Stimulated activated CD4-positive, alpha-beta T cell treated with anti-CD3 and anti-CD28 coated beads, Interleukin-4, amount 100 ng/mL, for 1 hour (primary cell): ENCODE measurements around the gene SYNPO2.
A peak's percentile ranks its signal among the peaks of the same experiment; 100 is the strongest.
"Not testable (repeated sequence)": the region's sequence is repeated elsewhere in the genome, so short reads cannot be mapped to it uniquely, and the experiment has no call there.

Experiments used
- DNase-seq: peaks from one replicate; pipeline ENCODE4 v3.0.0-alpha.2; 2020

The SYNPO2 gene

DNA sequence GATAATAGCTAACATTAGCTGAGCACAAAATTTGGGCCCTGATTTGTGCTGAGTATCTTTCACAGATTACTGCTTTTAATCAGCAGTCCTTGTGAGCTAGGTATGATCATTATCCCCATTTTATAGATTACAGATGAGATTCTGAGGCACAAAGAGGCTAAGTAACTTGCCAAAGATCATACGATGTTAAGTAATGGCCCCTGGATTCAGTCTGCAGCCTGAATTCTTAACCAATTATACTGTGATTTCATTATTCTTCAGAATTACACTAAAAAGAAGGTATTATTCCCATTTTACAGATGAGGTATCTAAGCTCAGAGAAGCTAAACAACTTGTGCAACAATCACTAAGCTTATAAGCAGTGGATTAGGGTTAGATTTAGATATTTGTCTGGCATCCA is 149.1 kb downstream of the SYNPO2 start:
- no peak for DNase-seq

DNA sequence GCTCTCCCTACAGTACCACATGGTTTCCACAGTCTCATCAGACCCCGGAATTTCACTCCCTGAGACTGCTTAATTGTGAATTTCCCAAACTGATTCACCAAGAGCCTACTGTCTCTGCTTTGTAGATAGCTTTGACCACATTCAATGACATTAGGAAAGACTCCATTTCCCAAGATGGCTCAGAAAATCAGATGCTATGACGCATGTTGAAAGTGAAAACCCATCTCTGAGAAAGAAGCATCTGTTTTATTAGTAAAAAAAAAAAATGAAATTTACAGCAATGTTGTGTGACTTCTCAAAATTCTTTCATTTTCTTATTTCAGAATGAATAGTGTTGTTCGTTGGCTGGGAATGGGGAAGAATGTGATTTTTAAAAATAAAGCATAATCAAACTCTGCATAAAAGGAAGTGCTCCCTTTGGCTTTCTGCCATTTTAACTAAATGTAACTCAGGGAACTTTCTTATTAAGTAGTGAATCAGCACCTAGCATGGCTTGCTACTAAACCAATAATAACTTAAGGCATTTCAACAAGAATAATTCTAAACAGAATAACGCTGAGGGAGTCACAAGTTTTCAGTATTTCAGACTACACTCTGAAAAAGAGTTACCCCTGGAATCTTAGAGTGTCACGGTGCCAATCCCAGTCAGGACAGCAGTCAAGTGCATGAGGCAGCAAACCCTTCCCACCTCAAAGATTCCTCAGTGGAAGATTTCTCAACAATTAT is 149.6 kb downstream of the SYNPO2 start:
- DNase-seq, result no peak

DNA sequence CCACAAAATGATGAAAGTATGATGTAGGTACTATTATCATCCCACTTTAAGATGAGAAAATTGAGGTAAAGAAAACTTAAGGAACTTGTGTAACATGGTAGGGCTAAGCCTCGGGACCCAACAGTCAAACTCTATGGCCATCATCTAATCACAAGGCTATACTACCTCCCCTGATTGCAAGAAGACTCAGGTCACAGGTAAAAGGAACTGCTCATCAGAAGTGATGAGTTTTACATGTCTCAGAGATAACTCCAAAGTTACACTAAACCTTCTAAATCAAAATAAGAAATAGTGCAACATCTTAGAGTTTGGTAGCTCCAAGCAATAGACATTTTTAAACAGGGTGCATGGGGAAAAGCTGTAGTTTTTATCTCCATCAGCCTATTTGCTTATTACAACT is 150.5 kb downstream of the SYNPO2 start:
- no peak for DNase-seq

- DNase-seq, result no peak
Measured at GRCh38 chr4:119039779-119040178, 151.1 kb downstream of the SYNPO2 start.

- DNase-seq, result no peak
Measured at GRCh38 chr4:119040261-119040660, 151.6 kb downstream of the SYNPO2 start.

GRCh38 chr4:119040694-119041185 is 152.1 kb downstream of the SYNPO2 start:
- no peak for DNase-seq

DNA sequence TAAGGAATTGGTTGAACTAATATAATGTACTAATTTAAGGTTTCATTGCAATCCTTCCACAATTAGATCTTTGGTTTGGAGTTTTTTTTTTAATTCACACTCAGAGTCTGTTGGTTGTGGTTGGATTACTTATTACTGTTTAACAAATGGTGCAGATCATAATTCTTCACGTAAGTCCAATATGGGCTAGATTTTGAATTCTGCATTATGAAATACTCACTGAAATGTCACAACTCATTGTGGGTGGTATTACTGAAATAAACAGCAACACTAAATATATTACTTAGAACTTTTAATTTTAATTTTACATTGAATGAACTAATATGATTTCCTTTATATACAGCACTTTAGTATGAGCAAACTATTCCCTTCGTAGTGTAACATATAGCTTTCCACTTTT is 152.7 kb downstream of the SYNPO2 start:
- no peak for DNase-seq

DNA sequence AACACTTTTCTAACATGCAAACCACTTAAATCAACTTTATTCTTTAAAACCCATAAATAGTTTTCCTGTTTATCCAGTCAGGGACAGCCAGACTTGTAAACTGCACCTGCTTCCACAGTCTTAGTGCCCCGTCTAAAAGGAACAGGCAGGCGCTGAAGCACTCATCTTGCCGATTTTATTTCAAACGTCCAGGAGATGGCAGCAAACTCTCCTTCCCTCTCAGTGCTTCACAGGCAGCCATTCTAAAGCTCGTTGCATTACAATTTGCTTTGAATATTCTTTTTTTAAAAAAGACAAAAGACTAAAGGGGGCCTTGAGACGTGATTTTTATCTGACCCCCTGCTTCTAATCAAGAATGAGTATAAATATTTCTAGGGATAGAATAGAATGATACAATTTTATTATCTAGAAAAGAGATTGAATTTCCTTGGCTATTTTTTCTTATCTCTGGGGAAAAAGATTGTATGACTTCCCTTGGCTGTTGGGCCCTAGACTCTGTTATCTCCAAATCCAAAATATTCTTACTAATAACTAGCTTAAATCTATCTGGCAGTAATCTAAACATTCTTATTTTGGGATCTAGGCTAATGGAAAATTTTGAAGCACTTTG is 153.4 kb downstream of the SYNPO2 start:
- peak; percentile 33 for DNase-seq

DNA sequence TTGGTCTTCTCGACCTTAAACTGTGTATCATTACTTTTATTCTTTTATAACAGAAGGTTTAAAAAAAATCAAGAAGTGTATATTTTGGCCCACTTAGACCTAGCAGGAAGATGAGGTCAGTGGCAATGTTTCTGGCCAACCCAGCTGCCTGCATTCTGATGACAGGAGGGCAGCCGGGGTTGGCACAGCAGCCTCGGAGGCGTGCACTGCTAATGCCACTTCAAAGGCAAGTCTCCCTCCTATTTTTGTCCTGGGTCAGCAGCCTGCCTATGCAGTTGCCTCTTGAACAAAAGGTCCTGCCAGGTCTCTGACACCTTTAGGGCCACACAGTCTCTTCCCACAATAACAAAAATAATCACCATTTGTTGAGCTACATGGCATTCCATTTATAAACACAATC is 157.6 kb downstream of the SYNPO2 start:
- DNase-seq, result no peak

DNA sequence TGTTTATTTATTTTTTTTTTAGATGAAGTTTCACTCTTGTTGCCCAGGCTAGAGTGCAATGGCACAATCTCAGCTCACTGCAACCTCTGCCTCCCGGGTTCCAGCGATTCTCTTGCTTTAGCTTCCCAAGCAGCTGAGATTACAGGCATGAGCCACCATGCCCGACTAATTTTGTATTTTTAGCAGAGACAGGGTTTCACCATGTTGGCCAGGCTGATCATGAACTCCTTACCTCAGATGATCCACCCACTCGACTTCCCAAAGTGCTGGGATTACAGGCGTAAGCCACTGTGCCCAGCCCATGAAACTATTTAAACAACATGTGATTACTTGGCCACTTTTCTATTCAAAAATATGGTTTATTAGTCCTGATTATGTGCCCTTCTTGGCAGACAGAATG is 158.4 kb downstream of the SYNPO2 start:
- DNase-seq, result not testable (repeated sequence)

DNA sequence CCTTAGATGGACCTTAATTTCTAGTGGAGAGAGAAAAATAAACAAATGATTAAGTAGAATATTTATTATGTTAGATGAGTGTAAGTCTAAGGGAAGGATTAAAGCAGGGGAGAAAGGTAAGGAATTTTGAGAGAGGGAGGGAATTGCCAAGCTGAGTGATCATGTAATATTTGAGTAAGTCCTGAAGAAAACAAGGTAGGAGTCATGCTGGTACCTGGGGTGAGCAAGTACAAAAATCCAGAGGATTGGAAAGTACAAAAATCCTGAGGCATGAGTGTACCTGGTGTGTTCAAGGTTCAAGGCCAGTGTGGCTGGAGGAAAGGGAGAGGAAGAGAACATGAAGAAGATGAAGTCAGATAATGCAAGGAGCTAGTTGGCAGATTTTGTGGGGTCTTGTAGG is 159.8 kb downstream of the SYNPO2 start:
- no peak for DNase-seq

DNA sequence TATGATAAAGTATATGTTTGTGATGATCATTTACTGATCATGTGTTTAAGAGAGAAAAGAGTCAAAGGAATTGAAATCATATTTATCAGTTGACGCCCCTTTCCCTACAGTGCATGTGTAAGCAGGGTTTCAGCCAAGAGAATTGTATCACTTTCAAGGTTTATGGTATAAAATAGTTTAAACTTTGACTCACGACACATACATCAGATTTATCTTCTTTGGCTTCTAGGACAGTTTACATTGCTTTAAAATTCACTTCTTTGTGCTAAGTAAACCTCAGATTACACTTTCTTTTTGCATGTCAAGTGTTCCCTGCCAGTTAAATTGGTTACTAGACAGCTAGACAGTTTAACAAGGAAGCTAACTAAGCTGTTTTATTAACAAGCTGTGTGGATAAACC is 160.7 kb downstream of the SYNPO2 start:
- no peak for DNase-seq

- no peak for DNase-seq
Measured at GRCh38 chr4:119050527-119051090, 162.0 kb downstream of the SYNPO2 start.

DNA sequence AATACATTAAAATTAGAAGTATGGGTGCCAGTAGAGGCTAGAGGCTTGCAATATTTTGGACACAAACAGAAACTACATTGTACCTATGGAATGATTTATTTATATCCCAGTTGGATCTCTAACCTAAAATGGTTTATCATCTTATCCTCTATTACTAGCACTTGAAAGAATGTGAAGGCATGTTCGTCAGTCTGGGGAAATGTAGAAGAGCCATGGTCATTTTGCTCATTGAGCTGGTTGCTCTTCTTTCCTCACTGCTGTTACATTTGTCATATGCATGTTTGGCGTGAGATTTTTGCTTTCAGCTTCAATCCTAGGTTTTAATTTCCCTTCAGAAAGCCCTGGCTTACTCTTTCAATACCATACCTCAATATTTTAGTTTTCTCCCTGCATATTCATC is 164.6 kb downstream of the SYNPO2 start:
- DNase-seq, result no peak

GRCh38 chr4:119053997-119054396 is 165.3 kb downstream of the SYNPO2 start:
- DNase-seq, result no peak

DNA sequence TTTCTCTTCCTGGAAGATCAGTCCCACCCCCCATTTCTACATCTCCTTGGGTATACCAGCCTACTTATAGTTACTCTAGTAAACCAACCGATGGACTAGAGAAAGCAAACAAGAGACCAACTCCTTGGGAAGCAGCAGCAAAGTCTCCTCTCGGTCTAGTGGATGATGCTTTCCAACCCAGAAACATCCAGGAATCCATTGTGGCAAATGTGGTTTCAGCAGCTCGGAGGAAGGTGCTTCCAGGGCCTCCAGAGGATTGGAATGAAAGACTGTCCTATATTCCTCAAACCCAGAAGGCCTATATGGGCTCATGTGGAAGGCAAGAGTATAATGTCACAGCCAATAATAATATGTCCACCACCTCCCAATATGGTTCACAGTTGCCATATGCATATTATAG is 168.8 kb downstream of the SYNPO2 start:
- no peak for DNase-seq

DNA sequence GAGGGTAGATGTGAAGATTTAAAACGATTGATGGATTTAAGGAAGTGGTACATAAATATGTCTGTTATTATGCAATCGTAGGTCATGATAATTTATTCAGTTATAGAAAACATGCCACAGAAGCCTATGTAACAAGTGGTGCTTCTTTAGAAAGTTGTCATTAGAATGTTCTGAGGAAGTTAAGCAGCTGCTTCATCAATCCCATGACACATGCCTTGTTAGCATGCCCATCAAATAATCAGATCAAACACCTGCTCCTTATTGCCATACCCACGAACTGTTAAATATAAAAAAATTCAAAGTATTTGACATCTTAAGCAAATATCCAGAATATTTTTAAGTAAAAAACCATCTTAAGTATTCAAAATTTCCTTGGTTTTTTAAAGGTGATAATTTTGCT is 170.6 kb downstream of the SYNPO2 start:
- no peak for DNase-seq

DNA sequence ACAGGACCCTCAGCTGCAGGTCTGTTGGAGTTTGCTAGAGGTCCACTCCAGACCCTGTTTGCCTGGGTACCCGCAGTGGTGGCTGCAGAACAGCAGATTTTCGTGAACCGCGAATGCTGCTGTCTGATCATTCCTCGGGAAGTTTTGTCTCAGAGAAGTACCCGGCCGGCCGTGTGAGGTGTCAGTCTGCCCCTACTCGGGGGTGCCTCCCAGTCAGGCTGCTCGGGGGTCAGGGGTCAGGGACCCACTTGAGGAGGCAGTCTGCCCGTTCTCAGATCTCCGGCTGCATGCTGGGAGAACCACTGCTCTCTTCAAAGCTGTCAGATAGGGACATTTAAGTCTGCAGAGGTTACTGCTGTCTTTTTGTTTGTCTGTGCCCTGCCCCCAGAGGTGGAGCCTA is 178.5 kb downstream of the SYNPO2 start:
- not testable (repeated sequence) for DNase-seq

DNA sequence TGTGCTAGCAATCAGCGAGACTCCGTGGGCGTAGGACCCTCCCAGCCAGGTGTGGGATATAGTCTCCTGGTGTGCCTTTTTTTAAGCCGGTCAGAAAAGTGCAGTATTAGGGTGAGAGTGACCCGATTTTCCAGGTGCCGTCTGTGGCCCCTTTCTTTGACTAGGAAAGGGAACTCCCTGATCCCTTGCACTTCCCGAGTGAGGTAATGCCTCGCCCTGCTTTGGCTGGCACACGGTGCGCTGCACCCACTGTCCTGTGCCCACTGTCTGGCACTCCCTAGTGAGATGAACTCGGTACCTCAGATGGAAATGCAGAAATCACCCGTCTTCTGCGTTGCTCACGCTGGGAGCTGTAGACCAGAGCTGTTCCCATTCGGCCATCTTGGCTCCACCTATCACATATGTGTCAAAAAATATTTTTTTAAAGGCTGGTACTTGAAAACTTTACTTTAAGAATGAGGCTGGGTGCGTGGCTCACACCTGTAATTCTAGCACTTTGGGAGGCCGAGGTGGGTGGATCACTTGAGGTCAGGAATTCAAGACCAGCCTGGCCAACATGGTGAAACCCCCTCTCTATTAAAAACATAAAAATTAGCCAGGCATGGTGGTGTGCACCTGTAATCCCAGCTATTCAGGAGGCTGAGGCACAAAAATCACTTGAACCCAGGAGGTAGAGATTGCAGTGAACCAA is 179.2 kb downstream of the SYNPO2 start:
- not testable (repeated sequence) for DNase-seq

GRCh38 chr4:119068529-119068962 is 179.9 kb downstream of the SYNPO2 start:
- DNase-seq, result no peak

DNA sequence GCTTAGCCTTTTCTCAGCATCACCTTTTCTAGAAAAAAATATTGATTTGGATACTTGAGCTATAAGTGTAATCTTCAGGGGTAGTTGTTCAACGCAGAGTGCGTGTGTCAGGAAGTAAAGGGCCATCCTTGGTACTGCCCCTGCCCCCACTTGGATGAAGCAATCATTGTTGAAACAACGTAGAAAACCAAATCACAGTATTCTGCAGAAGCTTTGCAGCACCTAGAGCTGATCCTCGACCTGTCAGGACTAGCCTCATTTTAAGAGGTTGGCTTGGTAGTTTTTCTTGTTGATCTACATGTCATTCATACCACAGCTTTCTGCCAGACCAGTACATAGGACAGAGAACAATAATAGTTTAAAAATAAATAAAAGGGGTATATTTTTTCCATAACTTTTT is 181.6 kb downstream of the SYNPO2 start:
- DNase-seq, result no peak

DNA sequence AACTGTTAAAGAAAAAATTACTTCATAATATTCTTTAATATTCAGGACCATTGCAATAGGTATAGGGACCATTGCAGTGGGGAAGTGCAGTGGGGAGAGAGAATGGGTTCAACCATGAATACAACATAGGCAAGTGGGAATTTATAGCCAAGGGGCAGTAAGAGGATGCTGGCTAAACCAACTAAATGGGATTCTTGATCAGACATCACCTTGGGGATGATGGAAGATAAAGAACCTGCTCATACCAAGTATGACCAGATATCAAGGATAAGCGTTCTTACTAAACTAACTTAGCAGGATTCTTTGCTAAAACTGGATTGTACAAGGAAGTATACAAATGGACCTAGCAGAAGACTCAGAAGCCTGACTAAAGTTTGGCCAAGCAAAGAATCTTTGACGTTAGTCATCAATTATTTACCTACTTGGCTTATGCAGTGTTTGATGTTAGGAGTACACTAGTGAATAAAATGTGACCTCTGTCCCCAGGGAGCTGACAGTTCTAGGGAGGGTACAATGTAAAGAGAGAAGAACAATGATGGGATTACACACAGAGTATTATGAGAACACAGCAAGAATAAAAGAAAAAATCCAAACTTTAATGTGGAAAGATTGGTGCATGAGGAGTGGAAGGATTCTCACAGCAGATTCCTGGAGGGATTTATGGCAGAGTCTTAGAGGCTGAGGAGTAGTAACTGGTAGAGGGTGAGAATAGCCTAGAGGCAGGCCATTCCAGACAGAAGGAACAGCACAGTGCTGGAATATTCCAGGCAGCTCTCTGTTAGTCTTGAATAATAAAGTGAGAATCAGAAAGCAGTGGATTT is 192.3 kb downstream of the SYNPO2 start:
- DNase-seq, result no peak

DNA sequence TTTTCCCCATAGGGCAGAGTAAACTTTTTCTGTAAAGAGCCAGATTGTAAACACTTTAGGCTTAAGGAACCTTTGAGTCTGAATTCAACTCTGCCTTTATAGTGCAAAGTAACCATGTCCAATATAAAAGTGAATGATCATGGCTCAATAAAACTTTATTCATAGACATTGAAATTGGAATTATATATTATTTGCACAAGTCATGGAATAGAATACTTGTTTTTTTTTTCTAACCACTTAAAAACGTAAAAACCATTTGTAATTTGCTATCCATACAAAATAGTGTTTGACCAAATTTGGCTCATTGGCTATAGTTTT is 192.8 kb downstream of the SYNPO2 start:
- DNase-seq, result no peak
